Hepatocyte (in vitro differentiated cells): ENCODE measurements around the gene PITPNB. TPM values are rescaled to one million over a fixed set of nuclear protein-coding genes. Genes with fewer than 3 reads are reported as not detected.

Experiments
- DNase-seq: peaks from one replicate; pipeline ENCODE4 v3.0.0-alpha.2; 2016; ENCODE audit warnings: low spot score
- H2AFZ ChIP-seq: fragments of 200-600 bp; sonication (generic); 2 replicates; pipeline ENCODE4 v1.6.0; 2016; ENCODE audit warnings: antibody characterized with exemption, mild to moderate bottlenecking
- H3K27ac ChIP-seq: fragments of 200-600 bp; sonication (generic); 2 replicates; pipeline ENCODE4 v1.5.1; 2016; ENCODE audit warnings: mild to moderate bottlenecking
- H3K27me3 ChIP-seq: fragments of 200-600 bp; sonication (generic); 2 replicates; pipeline ENCODE4 v1.6.1; 2016
- H3K36me3 ChIP-seq: fragments of 200-600 bp; sonication (generic); replicated peaks from 2 replicates; pipeline ENCODE4 v1.5.1; 2016; ENCODE audit warnings: low read depth; ENCODE audit not compliant: insufficient read depth
- H3K4me1 ChIP-seq: fragments of 200-600 bp; sonication (generic); 2 replicates; pipeline ENCODE4 v1.5.1; 2016; ENCODE audit warnings: mild to moderate bottlenecking, moderate library complexity; ENCODE audit not compliant: insufficient read depth
- H3K4me2 ChIP-seq: fragments of 200-600 bp; sonication (generic); 2 replicates; pipeline ENCODE4 v1.6.0; 2016
- H3K4me3 ChIP-seq: fragments of 200-600 bp; sonication (generic); 2 replicates; pipeline ENCODE4 v1.5.1; 2016; ENCODE audit warnings: mild to moderate bottlenecking
- H3K79me2 ChIP-seq: fragments of 200-600 bp; sonication (generic); 2 replicates; pipeline ENCODE4 v1.6.0; 2017; ENCODE audit warnings: mild to moderate bottlenecking
- H3K9me2 ChIP-seq: fragments of 200-600 bp; sonication (generic); replicated peaks from 2 replicates; pipeline ENCODE4 v1.6.0; 2017; ENCODE audit warnings: mild to moderate bottlenecking; ENCODE audit not compliant: insufficient read depth
- H3K9me3 ChIP-seq: fragments of 200-600 bp; sonication (generic); 2 replicates; pipeline ENCODE4 v1.5.1; 2016; ENCODE audit warnings: low read depth, mild to moderate bottlenecking
- H4K20me1 ChIP-seq: fragments of 200-600 bp; sonication (generic); 2 replicates; pipeline ENCODE4 v1.6.0; 2016; ENCODE audit warnings: mild to moderate bottlenecking; ENCODE audit not compliant: insufficient read depth, poor library complexity, severe bottlenecking
- CTCF ChIP-seq: fragments of 200-600 bp; sonication (generic); IDR thresholded peaks from 2 replicates; pipeline ENCODE4 v1.5.1; 2016; ENCODE audit warnings: antibody characterized with exemption, mild to moderate bottlenecking; ENCODE audit not compliant: poor library complexity
- EZH2 ChIP-seq: fragments of 200-600 bp; sonication (generic); IDR thresholded peaks from 2 replicates; pipeline ENCODE4 v1.6.1; 2016; ENCODE audit warnings: antibody characterized with exemption, mild to moderate bottlenecking, borderline replicate concordance
- EZH2phosphoT487 ChIP-seq: fragments of 200-600 bp; sonication (generic); IDR thresholded peaks from one replicate; pipeline ENCODE4 v1.6.1; 2018; ENCODE audit warnings: antibody characterized with exemption, mild to moderate bottlenecking, low read depth, moderate library complexity; ENCODE audit not compliant: unreplicated experiment, severe bottlenecking
- WGBS: methylation state at CpG from one replicate; pipeline ENCODE4 v1.1.6; 2016; ENCODE audit warnings: low lambda C conversion rate; ENCODE audit errors: missing lambda C conversion rate; 5-methylcytosine and 5-hydroxymethylcytosine counted together
- polyA plus RNA-seq: library from polyadenylated mRNA; unstranded; fragments of >200 nt; fragmentation: Nextera tagmentation; extraction: Ambion mirVana; gene quantifications from 2 replicates; pipeline ENCODE4 v1.2.1, GENCODE V29; 2016
- total RNA-seq: library from RNA; depleted of rRNA; stranded (reverse); fragments of >200 nt; gene quantifications from 2 replicates; pipeline ENCODE4 v1.2.3, GENCODE V29; 2014

Gene PITPNB
- total and polyA plus RNA-seq, 2 experiments from 2014 or later: 38.7 to 49.3 TPM

- WGBS: 96% methylated on average over 5 of the region's 5 CpGs
- H3K4me2 ChIP-seq: no peak overlapping the region
- H3K27ac ChIP-seq: no peak overlapping the region
- no peaks in the 10 kb centered on the region for H4K20me1 ChIP-seq
- TF ChIP-seq CTCF: no peak
- no peak for TF ChIP-seq EZH2phosphoT487
- TF ChIP-seq EZH2: no peak
- no peak for DNase-seq
- no peak overlapping the region for H3K4me3 ChIP-seq
- H3K79me2 ChIP-seq: peaks cover 10% of the 10 kb centered on the region
- no peaks in the 10 kb centered on the region for H3K27me3 ChIP-seq
- no peaks in the 10 kb centered on the region for H3K36me3 ChIP-seq
- no peaks in the 10 kb centered on the region for H3K4me1 ChIP-seq
- H3K9me2 ChIP-seq: no peaks in the 10 kb centered on the region
- no peaks in the 10 kb centered on the region for H3K9me3 ChIP-seq
- H2AFZ ChIP-seq: no peak overlapping the region
Observed at GRCh38 chr22:27934069-27934468, 15.0 kb upstream of the PITPNB start.

- TF ChIP-seq EZH2 (no peak), CTCF (no peak), EZH2phosphoT487 (no peak)
- H3K27ac ChIP-seq: no peak overlapping the region
- H3K27me3 ChIP-seq: no peaks in the 10 kb centered on the region
- H3K79me2 ChIP-seq: peaks cover 11% of the 10 kb centered on the region
- DNase-seq: no peak
- 84% methylated on average over 9 of the region's 9 CpGs for WGBS
- H2AFZ ChIP-seq: no peak overlapping the region
- H3K4me3 ChIP-seq: no peak overlapping the region
- no peaks in the 10 kb centered on the region for H3K36me3 ChIP-seq
- H3K9me2 ChIP-seq: no peaks in the 10 kb centered on the region
- H3K9me3 ChIP-seq: no peaks in the 10 kb centered on the region
- no peak overlapping the region for H3K4me2 ChIP-seq
- no peaks in the 10 kb centered on the region for H4K20me1 ChIP-seq
- no peaks in the 10 kb centered on the region for H3K4me1 ChIP-seq
Observed at GRCh38 chr22:27933186-27933983, 14.3 kb upstream of the PITPNB start.

- H3K27me3 ChIP-seq: no peaks in the 10 kb centered on the region
- TF ChIP-seq EZH2phosphoT487 (no peak), CTCF (no peak), EZH2 (no peak)
- no peak overlapping the region for H3K4me3 ChIP-seq
- H3K36me3 ChIP-seq: no peaks in the 10 kb centered on the region
- H4K20me1 ChIP-seq: no peaks in the 10 kb centered on the region
- no peaks in the 10 kb centered on the region for H3K9me2 ChIP-seq
- no peak overlapping the region for H3K4me2 ChIP-seq
- no peaks in the 10 kb centered on the region for H3K4me1 ChIP-seq
- no peak overlapping the region for H2AFZ ChIP-seq
- no peak for DNase-seq
- H3K27ac ChIP-seq: no peak overlapping the region
- H3K9me3 ChIP-seq: no peaks in the 10 kb centered on the region
- WGBS: 78% methylated on average over 3 of the region's 3 CpGs
- H3K79me2 ChIP-seq: peaks cover 24% of the 10 kb centered on the region
Observed at GRCh38 chr22:27930331-27931060, 11.4 kb upstream of the PITPNB start.
